Activated CD8-positive, alpha-beta memory T cell treated with anti-CD3 and anti-CD28 coated beads for 48 hours (primary cell): ENCODE measurements around the gene ACAA2.

Experiments
- DNase-seq, 3 experiments: peaks; one replicate each; pipeline ENCODE4 v3.0.0-alpha.2; 2020; ENCODE audit warnings: low read depth in 2 of 3, low spot score in 2 of 3

Gene ACAA2

GRCh38 chr18:49768051-49768391 lies 45.3 kb downstream of the ACAA2 start:
- DNase-seq = no peak

GRCh38 chr18:49767111-49768050 lies 46.0 kb downstream of the ACAA2 start:
- no peak for DNase-seq

GRCh38 chr18:49766646-49767045 lies 46.7 kb downstream of the ACAA2 start:
- DNase-seq = no peak

DNA sequence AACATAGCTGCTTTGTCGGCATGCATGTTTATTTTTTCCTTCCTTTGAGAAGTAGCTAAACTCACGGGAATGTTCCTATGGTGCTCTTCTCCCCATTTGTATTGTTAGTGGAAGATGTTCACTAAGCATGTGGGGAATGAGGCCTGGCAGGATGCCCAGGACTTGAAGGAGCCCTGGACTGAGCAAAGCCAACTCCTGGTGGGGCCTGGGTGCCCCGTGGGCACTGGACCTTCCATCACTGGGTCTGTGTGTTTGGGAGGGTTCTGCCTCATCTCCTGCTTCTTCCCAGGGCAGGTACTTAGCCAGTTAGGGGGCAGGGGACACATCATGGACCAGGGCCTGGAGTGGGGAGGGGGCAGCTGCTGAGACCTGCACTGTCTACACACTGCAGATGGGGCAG lies 49.3 kb downstream of the ACAA2 start:
- no peak for DNase-seq

DNA sequence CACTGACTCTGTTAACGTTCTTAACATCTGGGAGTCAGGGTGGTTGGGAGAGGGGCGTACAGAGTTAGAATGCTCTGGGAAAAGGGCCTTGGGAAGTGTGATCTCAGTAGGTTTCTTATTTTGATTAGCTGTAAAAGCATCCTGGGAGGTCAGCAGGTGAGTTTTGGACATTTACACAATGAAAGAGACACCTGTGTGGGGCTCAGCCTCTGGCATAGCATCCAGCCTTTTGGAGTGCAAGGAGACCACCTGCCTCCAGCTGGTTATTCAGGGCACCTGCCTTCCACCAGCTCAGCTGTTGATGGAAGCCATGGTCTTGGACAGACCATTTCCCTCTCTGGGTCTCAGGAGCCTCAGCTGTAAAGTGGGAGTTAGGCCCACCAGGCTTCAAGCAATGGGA lies 49.7 kb downstream of the ACAA2 start:
- no peak for DNase-seq

DNA sequence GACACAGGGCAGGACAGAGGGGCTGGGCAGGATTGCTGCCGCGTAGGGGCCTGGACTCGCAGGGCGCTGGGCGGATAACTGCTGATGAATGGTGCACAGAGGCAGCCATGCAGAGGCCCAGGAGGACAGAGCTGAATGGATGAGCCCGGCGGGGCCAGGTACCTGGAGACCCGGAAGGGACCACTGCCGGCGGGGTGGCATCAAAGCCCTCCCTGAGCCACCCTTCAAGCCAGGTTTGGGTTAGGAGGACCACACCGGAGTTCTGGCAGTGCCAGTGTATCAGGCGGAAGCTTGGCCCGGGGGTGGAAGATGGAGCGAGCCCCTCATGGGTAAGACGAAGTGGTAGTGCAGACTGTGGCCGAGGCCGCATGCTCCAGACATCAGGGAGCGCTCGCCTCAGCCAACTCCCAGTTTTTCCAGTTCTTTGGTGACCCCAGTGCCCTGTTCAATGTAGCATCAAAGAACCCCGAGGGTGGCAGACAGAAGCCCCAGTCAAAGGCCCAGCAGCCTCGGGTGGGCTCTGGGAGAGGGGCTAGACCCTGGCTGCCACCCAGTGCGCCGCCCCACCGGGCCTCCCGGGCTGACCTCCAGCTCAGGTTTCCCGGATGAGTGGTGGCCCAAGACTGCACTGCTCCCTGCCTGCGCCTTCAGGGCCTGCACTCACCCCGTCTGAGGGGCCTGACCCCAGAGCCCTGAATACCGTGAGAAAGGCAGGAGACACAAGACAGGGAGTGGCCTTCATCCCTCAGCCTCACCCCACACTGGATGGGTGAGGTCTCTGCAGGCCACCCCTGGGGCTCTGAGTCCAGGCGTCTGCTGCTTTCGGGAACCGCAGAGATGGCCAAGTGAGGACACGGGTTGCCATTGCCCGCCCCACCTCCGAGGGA lies 50.9 kb downstream of the ACAA2 start:
- DNase-seq = no peak

- no peak for DNase-seq
Measured at GRCh38 chr18:49761771-49762170, 51.6 kb downstream of the ACAA2 start.

DNA sequence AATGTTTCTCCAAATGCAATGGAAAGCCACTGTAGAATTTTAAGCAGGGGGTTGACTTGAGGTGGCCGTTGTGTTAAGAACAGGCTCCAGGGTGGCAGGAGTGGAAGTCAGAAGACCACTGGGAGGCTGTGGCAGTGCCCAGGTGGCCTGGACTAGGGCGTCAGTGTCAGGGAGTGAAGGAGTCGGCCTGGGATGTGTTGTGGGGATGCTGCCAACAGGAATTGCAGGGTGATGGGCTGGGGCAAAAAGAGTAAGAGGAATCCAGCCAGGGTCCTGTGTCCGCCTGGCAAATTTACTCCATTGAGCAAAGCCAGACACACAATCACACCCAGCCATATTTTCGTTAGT lies 55.1 kb downstream of the ACAA2 start:
- no peak for DNase-seq

- no peak for DNase-seq
Measured at GRCh38 chr18:49757513-49758262, 55.6 kb downstream of the ACAA2 start.

- DNase-seq = no peak
Measured at GRCh38 chr18:49756671-49757362, 56.5 kb downstream of the ACAA2 start.

- no peak for DNase-seq
Measured at GRCh38 chr18:49756135-49756534, 57.2 kb downstream of the ACAA2 start.

DNA sequence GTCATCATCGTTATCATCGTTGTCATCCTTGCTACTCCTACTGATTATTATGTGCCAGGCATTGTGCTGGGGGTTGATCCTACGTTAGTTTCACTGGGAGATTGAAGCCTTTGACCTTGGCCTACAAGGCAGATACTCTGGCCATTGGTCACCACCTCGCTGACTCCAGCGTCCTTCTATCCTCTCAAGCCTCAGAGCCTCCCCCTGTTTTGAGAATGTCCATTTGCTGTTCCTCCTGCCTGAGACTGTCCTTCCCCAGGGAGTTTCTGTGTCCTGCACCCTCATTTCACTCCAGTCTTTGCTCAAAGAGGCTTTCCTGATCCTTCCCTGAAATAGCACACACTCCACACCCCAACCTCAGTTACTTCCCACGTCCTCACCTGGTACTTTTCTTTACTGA lies 57.8 kb downstream of the ACAA2 start:
- DNase-seq = no peak

- DNase-seq = no peak
Measured at GRCh38 chr18:49754866-49755265, 58.5 kb downstream of the ACAA2 start.

DNA sequence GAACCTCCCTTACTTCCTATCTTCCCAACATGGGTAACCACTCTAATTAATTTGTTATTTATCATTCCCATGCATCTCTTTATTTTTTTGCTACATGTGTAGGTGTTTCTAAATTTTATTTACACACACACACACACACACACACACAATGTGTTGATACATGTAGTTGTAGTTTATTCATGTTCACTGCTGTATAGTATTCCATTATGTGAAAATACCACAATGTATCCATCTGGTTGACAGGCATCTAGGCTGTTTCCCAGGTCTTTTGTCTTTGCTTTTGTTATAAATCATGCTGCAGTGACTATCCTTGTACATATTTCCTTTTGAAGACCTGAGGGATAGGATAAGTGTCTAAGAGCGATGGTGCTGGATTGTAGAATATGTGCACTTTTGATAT lies 59.7 kb downstream of the ACAA2 start:
- DNase-seq = no peak

GRCh38 chr18:49752095-49752457 lies 61.3 kb downstream of the ACAA2 start:
- DNase-seq = no peak

DNA sequence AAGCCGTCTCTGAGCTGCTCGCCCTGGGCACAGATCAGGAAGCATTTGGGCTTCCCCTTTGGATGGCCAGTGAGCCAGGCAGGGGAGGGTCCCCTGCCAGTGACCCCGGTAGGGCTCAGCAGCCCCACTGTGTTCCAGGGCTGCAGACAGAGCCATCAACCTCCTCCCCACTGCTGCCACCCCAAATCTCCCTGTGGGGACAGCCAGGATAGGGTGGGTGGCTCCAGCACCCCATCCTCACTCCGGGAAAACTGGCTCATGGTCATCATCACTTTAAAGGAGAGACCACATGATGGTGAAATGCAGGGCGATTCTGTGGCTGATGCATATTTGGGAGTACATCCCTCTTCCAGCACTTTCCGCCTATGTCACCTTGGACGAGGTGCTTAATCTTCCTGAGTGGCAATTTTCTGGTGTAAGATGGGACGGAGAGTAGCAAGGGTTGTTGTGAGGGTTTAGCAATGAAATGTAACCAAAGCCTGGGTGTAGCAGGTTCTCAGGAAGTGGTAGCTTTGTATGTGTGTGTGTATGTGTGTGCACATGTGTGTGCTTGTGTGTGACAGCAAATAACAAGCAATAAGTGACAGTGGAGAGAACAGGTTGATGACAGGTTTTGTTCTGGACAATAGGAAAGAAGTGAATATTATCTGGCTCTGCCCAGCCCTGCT lies 61.8 kb downstream of the ACAA2 start:
- no peak for DNase-seq

DNA sequence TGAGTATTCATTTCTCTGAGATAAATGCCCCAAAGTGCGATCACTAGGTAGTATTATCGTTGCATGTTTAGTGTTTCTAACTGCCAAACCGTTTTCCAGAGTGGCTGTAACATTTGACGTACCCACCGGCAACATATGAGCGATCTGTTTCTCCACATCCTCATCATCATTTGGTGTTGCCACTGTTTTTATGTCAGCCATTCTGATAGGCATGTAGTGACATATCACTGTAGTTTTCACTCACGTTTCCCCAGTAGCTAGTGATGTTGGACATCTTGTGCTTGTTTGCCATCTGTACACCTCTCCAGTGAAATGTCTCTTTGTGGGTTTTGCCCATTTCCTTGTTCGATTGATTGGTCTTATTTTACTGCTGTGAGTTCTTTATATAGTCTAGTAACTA lies 63.8 kb downstream of the ACAA2 start:
- DNase-seq = no peak

DNA sequence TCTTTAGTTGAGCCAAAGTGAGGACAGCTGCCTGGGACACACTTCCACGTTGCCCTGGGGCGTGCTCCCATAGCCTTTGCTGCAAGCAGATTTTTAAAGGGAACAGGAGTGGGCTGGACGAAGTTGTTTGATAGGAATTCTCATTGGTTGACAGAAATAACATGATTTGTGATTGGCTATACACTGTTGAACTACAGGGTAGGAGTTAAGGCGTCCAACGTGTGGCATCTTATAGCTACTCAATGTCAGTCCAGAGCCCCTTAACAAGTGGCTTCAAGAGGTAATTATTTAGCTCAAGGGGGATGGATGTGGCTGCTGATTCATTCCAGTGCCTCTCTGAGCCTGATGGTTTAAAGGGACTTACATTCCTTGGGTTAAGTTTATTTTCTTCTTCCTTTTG lies 65.5 kb downstream of the ACAA2 start:
- DNase-seq = no peak

DNA sequence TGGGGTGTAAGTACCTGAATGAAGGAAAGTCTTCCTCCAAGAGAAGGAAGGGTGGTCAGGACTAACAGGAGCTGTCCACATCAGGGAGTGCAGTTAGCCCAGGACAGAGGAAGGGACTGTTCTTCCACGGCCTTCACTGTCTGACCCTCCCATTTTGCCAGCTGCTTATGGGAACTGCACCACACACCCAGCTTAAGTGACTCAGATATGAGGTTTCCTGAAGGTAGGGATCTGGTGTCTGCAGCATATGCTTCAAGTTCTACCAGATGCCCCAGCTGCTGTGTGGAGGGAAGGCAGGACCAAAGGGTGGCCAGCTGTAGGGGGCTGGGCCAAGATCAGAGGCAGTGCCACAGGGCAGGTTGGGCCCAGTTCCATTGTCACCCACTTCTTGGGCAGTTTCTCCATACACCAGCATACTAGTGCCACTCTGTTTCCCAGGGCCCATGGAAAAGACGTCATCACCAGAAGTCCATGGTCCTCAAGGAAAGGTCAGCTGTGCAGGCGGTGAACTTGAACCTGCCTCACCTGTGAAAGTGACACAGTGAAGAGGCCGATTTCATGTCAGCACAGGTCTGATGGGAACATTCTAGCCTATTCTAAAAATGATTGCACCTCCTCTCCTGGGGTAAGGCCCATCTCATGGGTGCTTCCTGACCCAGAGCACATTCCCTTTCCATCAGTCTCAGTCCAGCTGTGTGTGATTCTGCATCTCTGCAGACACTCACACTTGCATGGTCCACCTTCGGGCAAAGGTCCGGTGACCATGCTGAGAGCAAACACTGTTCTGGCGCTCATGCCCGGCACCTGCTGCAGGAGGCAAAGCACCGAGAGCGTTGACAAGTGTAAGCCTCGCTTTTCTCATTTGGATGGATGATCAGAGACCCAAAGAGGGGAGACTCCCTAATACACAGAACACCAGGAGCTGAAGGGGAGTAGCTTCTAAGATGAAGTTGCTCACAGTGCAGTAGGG lies 68.0 kb downstream of the ACAA2 start:
- no peak for DNase-seq
